Neural cell (in vitro differentiated cells): ENCODE measurements around the gene BRD9. TPM values are rescaled to one million over a fixed set of nuclear protein-coding genes. Genes with fewer than 3 reads are reported as not detected.
"Not testable (repeated sequence)": the region's sequence is repeated elsewhere in the genome, so short reads cannot be mapped to it uniquely, and the experiment has no call there.

Source experiments
- H2AFZ ChIP-seq: fragments of 200-600, 300-800 bp; sonication (generic), shearing (Covaris generic); 2 replicates; pipeline ENCODE4 v1.6.0; 2014; ENCODE audit warnings: low read depth, mild to moderate bottlenecking, antibody characterized with exemption, low read length, moderate library complexity
- H3F3A ChIP-seq: fragments of 200-600 bp; shearing (Covaris generic); 2 replicates; pipeline ENCODE4 v1.6.1; 2016; ENCODE audit warnings: mild to moderate bottlenecking, moderate library complexity, mixed read lengths, antibody characterized with exemption, low read length; ENCODE audit not compliant: insufficient read depth, poor library complexity, severe bottlenecking
- H3K27ac ChIP-seq: fragments of 200-600, 300-800 bp; sonication (generic), shearing (Covaris generic); 2 replicates; pipeline ENCODE4 v1.5.1; 2014; ENCODE audit warnings: mild to moderate bottlenecking, low read length, moderate library complexity
- H3K27me3 ChIP-seq: fragments of 300-800, 200-600 bp; sonication (generic), shearing (Covaris generic); 2 replicates; pipeline ENCODE4 v1.6.0; 2014; ENCODE audit warnings: mild to moderate bottlenecking, low read depth, low read length, moderate library complexity; ENCODE audit not compliant: insufficient read depth
- H3K36me3 ChIP-seq: fragments of 300-800, 200-600 bp; sonication (generic), shearing (Covaris generic); 2 replicates; pipeline ENCODE4 v1.5.1; 2014; ENCODE audit warnings: mild to moderate bottlenecking, antibody characterized with exemption, low read length, moderate library complexity; ENCODE audit not compliant: insufficient read depth
- H3K4me2 ChIP-seq: fragments of 300-800, 200-600 bp; sonication (generic), shearing (Covaris generic); 2 replicates; pipeline ENCODE4 v1.6.0; 2014; ENCODE audit warnings: mild to moderate bottlenecking, low read length
- H3K4me3 ChIP-seq: fragments of 300-800, 200-600 bp; sonication (generic), shearing (Covaris generic); 2 replicates; pipeline ENCODE4 v1.5.1; 2014; ENCODE audit warnings: mild to moderate bottlenecking, low read length, moderate library complexity
- H3K79me2 ChIP-seq: fragments of 200-600 bp; shearing (Covaris generic); replicated peaks from 2 replicates; pipeline ENCODE4 v1.6.0; 2014; ENCODE audit warnings: mild to moderate bottlenecking, low read length, moderate library complexity; ENCODE audit not compliant: insufficient read depth
- H3K9ac ChIP-seq: fragments of 300-800, 200-600 bp; sonication (generic), shearing (Covaris generic); 2 replicates; pipeline ENCODE4 v1.6.1; 2016; ENCODE audit warnings: mild to moderate bottlenecking, low read length, mixed read lengths
- H3K9me2 ChIP-seq: fragments of 200-600 bp; shearing (Covaris generic); 2 replicates; pipeline ENCODE4 v1.6.1; 2016; ENCODE audit warnings: mild to moderate bottlenecking, low read length, mixed read lengths; ENCODE audit not compliant: insufficient read depth
- H3K9me3 ChIP-seq: fragments of 200-600, 300-800 bp; sonication (generic), shearing (Covaris generic); 2 replicates; pipeline ENCODE4 v1.6.1; 2016; ENCODE audit warnings: mild to moderate bottlenecking, mixed run types, low read length, moderate library complexity, mixed read lengths
- H4K20me1 ChIP-seq: fragments of 200-600 bp; shearing (Covaris generic); 2 replicates; pipeline ENCODE4 v1.6.1; 2016; ENCODE audit warnings: mild to moderate bottlenecking, mixed run types; ENCODE audit not compliant: insufficient read depth
- CTCF ChIP-seq: fragments of 450-650 bp; IDR thresholded peaks from 2 replicates; pipeline ENCODE4 v1.5.1; 2014; ENCODE audit warnings: antibody characterized with exemption, mild to moderate bottlenecking, moderate library complexity; ENCODE audit not compliant: poor library complexity, severe bottlenecking
- EP300 ChIP-seq: fragments of 450-650 bp; conservative IDR thresholded peaks from 2 replicates; pipeline ENCODE4 v1.6.1; 2014; ENCODE audit warnings: antibody characterized with exemption, mild to moderate bottlenecking, moderate library complexity; ENCODE audit not compliant: poor library complexity, severe bottlenecking
- EZH2 ChIP-seq: fragments of 200-600, 300-800 bp; shearing (Covaris generic), sonication (generic); IDR thresholded peaks from 2 replicates; pipeline ENCODE4 v1.6.1; 2014; ENCODE audit warnings: antibody characterized with exemption, low read length, borderline replicate concordance, mild to moderate bottlenecking; ENCODE audit not compliant: insufficient read depth, poor library complexity, severe bottlenecking
- MXI1 ChIP-seq: fragments of 450-650 bp; conservative IDR thresholded peaks from 2 replicates; pipeline ENCODE4 v1.6.1; 2014; ENCODE audit warnings: antibody characterized with exemption, mild to moderate bottlenecking; ENCODE audit not compliant: poor library complexity, severe bottlenecking
- POLR2AphosphoS5 ChIP-seq: IDR thresholded peaks from 2 replicates; pipeline ENCODE4 v1.6.1; 2012
- RAD21 ChIP-seq: fragments of 450-650 bp; conservative IDR thresholded peaks from 2 replicates; pipeline ENCODE4 v1.6.1; 2014; ENCODE audit warnings: antibody characterized with exemption, mild to moderate bottlenecking, moderate library complexity
- REST ChIP-seq: IDR thresholded peaks from 2 replicates; pipeline ENCODE4 v1.6.1; 2012; ENCODE audit warnings: borderline replicate concordance
- SMC3 ChIP-seq: fragments of 450-650 bp; conservative IDR thresholded peaks from 2 replicates; pipeline ENCODE4 v1.6.1; 2014; ENCODE audit warnings: antibody characterized with exemption, mild to moderate bottlenecking, moderate library complexity; ENCODE audit not compliant: poor library complexity
- TAF1 ChIP-seq: IDR thresholded peaks from 2 replicates; pipeline ENCODE4 v1.6.1; 2012; ENCODE audit warnings: low read depth
- polyA plus RNA-seq: library from polyadenylated mRNA; depleted of rRNA; stranded (reverse); fragments of >200 nt; gene quantifications from 2 replicates; pipeline ENCODE4 v1.2.3, GENCODE V29; 2014

BRD9 gene
- polyA plus RNA-seq, 1 donor from 2014 or later = 50.4 TPM

- H3K36me3 ChIP-seq = no peaks in the 10 kb centered on the region
- no peak for TF ChIP-seq REST
- no peak for TF ChIP-seq POLR2AphosphoS5
- TF ChIP-seq SMC3 = no peak
- TF ChIP-seq EZH2 = no peak
- no peak for TF ChIP-seq EP300
- no peaks in the 10 kb centered on the region for H4K20me1 ChIP-seq
Observed at GRCh38 chr5:936149-937144, 43.8 kb upstream of the BRD9 start.

GRCh38 chr5:935510-936084 lies 43.0 kb upstream of the BRD9 start:
- Histone ChIP-seq H3K36me3 (no peaks in the 10 kb centered on the region), H2AFZ (no peak overlapping the region), H3K4me2 (no peak overlapping the region), H3F3A (no peaks in the 10 kb centered on the region), H3K27ac (no peak overlapping the region), H3K27me3 (no peaks in the 10 kb centered on the region), H3K79me2 (no peaks in the 10 kb centered on the region), H3K4me3 (no peak overlapping the region), H4K20me1 (no peaks in the 10 kb centered on the region), H3K9me3 (no peaks in the 10 kb centered on the region), H3K9me2 (no peaks in the 10 kb centered on the region), H3K9ac (no peak overlapping the region)
- TF ChIP-seq RAD21 (no peak), CTCF (no peak), REST (no peak), TAF1 (no peak), EP300 (no peak), MXI1 (no peak), EZH2 (no peak), SMC3 (no peak), POLR2AphosphoS5 (no peak)

More at GRCh38 chr5:936149-937144, 43.8 kb upstream of the BRD9 start:
- Histone ChIP-seq H3K9me3 (no peaks in the 10 kb centered on the region), H3K4me3 (no peak overlapping the region), H3K27ac (no peak overlapping the region), H3K9ac (no peak overlapping the region), H3K27me3 (no peaks in the 10 kb centered on the region), H3K4me2 (no peak overlapping the region), H3F3A (no peaks in the 10 kb centered on the region), H2AFZ (no peak overlapping the region), H3K79me2 (no peaks in the 10 kb centered on the region), H3K9me2 (no peaks in the 10 kb centered on the region)

GRCh38 chr5:934381-934967 lies 41.9 kb upstream of the BRD9 start:
- not testable (repeated sequence) for H3K79me2 ChIP-seq, H2AFZ ChIP-seq, H3K4me3 ChIP-seq, H4K20me1 ChIP-seq, H3K27me3 ChIP-seq, H3K27ac ChIP-seq, H3F3A ChIP-seq, H3K4me2 ChIP-seq, H3K9ac ChIP-seq, H3K36me3 ChIP-seq, H3K9me2 ChIP-seq, H3K9me3 ChIP-seq
